Measurements from ENCODE around the gene HPCAL1. TPM values are rescaled to one million over a fixed set of nuclear protein-coding genes. Genes with fewer than 3 reads are reported as not detected.

HPCAL1 gene
- polyA plus RNA-seq, 1 donor from 2014 or later: 63.4 TPM

- no peak overlapping the region for H3K4me2 ChIP-seq (ENCODE audit: low read length)
- peaks cover 3% of the 10 kb centered on the region for H3F3A ChIP-seq (ENCODE audit: insufficient read depth, low read length, poor library complexity, severe bottlenecking)
- no peaks in the 10 kb centered on the region for H3K79me2 ChIP-seq (replicated peaks; ENCODE audit: insufficient read depth, low read length)
- H3K9ac ChIP-seq (ENCODE audit: low read length): no peak overlapping the region
- H3K27me3 ChIP-seq (ENCODE audit: insufficient read depth, low read depth, low read length): no peaks in the 10 kb centered on the region
- no peaks in the 10 kb centered on the region for H3K9me2 ChIP-seq (ENCODE audit: insufficient read depth, low read length)
- H3K9me3 ChIP-seq (ENCODE audit: low read length): no peaks in the 10 kb centered on the region
- no peaks in the 10 kb centered on the region for H4K20me1 ChIP-seq (ENCODE audit: insufficient read depth)
- H2AFZ ChIP-seq (ENCODE audit: low read depth, low read length): no peak overlapping the region
- H3K27ac ChIP-seq (ENCODE audit: low read length): peak overlapping the region; percentile 27
- no peaks in the 10 kb centered on the region for H3K36me3 ChIP-seq (ENCODE audit: insufficient read depth, low read length)
- TF ChIP-seq POLR2AphosphoS5 (IDR thresholded peaks at IDR 0.05) (no peak), TAF1 (IDR thresholded peaks at IDR 0.05; ENCODE audit: low read depth) (no peak), MXI1 (conservative IDR thresholded peaks at IDR 0.05; ENCODE audit: poor library complexity, severe bottlenecking) (no peak), EZH2 (IDR thresholded peaks at IDR 0.05; ENCODE audit: borderline replicate concordance, insufficient read depth, low read length, poor library complexity, severe bottlenecking) (no peak), EP300 (conservative IDR thresholded peaks at IDR 0.05; ENCODE audit: poor library complexity, severe bottlenecking) (no peak), SMC3 (conservative IDR thresholded peaks at IDR 0.05; ENCODE audit: poor library complexity) (no peak), REST (IDR thresholded peaks at IDR 0.05; ENCODE audit: borderline replicate concordance) (no peak), RAD21 (conservative IDR thresholded peaks at IDR 0.05) (no peak), CTCF (IDR thresholded peaks at IDR 0.05; ENCODE audit: poor library complexity, severe bottlenecking) (no peak)
- no peak overlapping the region for H3K4me3 ChIP-seq (ENCODE audit: low read length)
Measured at GRCh38 chr2:10395893-10396292, 93.2 kb downstream of the HPCAL1 start.

GRCh38 chr2:10396464-10396863 lies 93.8 kb downstream of the HPCAL1 start:
- Histone ChIP-seq H2AFZ (ENCODE audit: low read depth, low read length) (no peak overlapping the region), H3K9me3 (ENCODE audit: low read length) (no peaks in the 10 kb centered on the region), H3F3A (ENCODE audit: insufficient read depth, low read length, poor library complexity, severe bottlenecking) (peaks cover 3% of the 10 kb centered on the region), H3K79me2 (replicated peaks; ENCODE audit: insufficient read depth, low read length) (no peaks in the 10 kb centered on the region), H3K27me3 (ENCODE audit: insufficient read depth, low read depth, low read length) (no peaks in the 10 kb centered on the region), H3K9ac (ENCODE audit: low read length) (no peak overlapping the region), H4K20me1 (ENCODE audit: insufficient read depth) (no peaks in the 10 kb centered on the region), H3K36me3 (ENCODE audit: insufficient read depth, low read length) (no peaks in the 10 kb centered on the region), H3K27ac (ENCODE audit: low read length) (peak overlapping the region; percentile 27), H3K4me3 (ENCODE audit: low read length) (no peak overlapping the region), H3K4me2 (ENCODE audit: low read length) (no peak overlapping the region), H3K9me2 (ENCODE audit: insufficient read depth, low read length) (no peaks in the 10 kb centered on the region)
- TF ChIP-seq EP300 (conservative IDR thresholded peaks at IDR 0.05; ENCODE audit: poor library complexity, severe bottlenecking) (no peak), CTCF (IDR thresholded peaks at IDR 0.05; ENCODE audit: poor library complexity, severe bottlenecking) (no peak), POLR2AphosphoS5 (IDR thresholded peaks at IDR 0.05) (no peak), SMC3 (conservative IDR thresholded peaks at IDR 0.05; ENCODE audit: poor library complexity) (no peak), MXI1 (conservative IDR thresholded peaks at IDR 0.05; ENCODE audit: poor library complexity, severe bottlenecking) (no peak), TAF1 (IDR thresholded peaks at IDR 0.05; ENCODE audit: low read depth) (no peak), EZH2 (IDR thresholded peaks at IDR 0.05; ENCODE audit: borderline replicate concordance, insufficient read depth, low read length, poor library complexity, severe bottlenecking) (no peak), REST (IDR thresholded peaks at IDR 0.05; ENCODE audit: borderline replicate concordance) (no peak), RAD21 (conservative IDR thresholded peaks at IDR 0.05) (no peak)
